ENCODE results near the gene MALAT1. TPM values are rescaled to one million over a fixed set of nuclear protein-coding genes. Genes with fewer than 3 reads are reported as not detected.
A peak's percentile ranks its signal among the peaks of the same experiment; 100 is the strongest.

Gene MALAT1
- total and polyA plus RNA-seq, 2 of the 8 experiments (the other 6 are each of a cell fraction or from before 2014, with no cell fraction given): 115 to 984 TPM

- no peak for TF ChIP-seq RNF2 (IDR thresholded peaks at IDR 0.05; ENCODE audit: borderline replicate concordance, low read depth, low read length, missing control alignments, poor library complexity, severe bottlenecking)
- no peak for TF ChIP-seq GTF2F1 (IDR thresholded peaks at IDR 0.05; ENCODE audit: borderline replicate concordance, low read depth, low read length)
- no peak for TF ChIP-seq YY1 (IDR thresholded peaks at IDR 0.05; ENCODE audit: low read depth, low read length)
- TF ChIP-seq, protein P1, sequence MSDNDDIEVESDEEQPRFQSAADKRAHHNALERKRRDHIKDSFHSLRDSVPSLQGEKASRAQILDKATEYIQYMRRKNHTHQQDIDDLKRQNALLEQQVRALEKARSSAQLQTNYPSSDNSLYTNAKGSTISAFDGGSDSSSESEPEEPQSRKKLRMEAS (IDR thresholded peaks at IDR 0.05): no peak
- no peak for TF ChIP-seq SUZ12 (IDR thresholded peaks at IDR 0.05; ENCODE audit: low read length)
- TF ChIP-seq NANOG (IDR thresholded peaks at IDR 0.05; ENCODE audit: insufficient read depth, low read depth, low read length, poor library complexity, severe bottlenecking): no peak
- TF ChIP-seq BACH1 (IDR thresholded peaks at IDR 0.05; ENCODE audit: low read length): no peak
- 0 out of 2 replicates have a peak, but pooled peaks have one; percentile 20 for TF ChIP-seq SP1 (IDR thresholded peaks at IDR 0.05; ENCODE audit: low read depth, low read length)
- no peak for TF ChIP-seq SP2 (IDR thresholded peaks at IDR 0.05; ENCODE audit: low read length)
- TF ChIP-seq, protein P2, sequence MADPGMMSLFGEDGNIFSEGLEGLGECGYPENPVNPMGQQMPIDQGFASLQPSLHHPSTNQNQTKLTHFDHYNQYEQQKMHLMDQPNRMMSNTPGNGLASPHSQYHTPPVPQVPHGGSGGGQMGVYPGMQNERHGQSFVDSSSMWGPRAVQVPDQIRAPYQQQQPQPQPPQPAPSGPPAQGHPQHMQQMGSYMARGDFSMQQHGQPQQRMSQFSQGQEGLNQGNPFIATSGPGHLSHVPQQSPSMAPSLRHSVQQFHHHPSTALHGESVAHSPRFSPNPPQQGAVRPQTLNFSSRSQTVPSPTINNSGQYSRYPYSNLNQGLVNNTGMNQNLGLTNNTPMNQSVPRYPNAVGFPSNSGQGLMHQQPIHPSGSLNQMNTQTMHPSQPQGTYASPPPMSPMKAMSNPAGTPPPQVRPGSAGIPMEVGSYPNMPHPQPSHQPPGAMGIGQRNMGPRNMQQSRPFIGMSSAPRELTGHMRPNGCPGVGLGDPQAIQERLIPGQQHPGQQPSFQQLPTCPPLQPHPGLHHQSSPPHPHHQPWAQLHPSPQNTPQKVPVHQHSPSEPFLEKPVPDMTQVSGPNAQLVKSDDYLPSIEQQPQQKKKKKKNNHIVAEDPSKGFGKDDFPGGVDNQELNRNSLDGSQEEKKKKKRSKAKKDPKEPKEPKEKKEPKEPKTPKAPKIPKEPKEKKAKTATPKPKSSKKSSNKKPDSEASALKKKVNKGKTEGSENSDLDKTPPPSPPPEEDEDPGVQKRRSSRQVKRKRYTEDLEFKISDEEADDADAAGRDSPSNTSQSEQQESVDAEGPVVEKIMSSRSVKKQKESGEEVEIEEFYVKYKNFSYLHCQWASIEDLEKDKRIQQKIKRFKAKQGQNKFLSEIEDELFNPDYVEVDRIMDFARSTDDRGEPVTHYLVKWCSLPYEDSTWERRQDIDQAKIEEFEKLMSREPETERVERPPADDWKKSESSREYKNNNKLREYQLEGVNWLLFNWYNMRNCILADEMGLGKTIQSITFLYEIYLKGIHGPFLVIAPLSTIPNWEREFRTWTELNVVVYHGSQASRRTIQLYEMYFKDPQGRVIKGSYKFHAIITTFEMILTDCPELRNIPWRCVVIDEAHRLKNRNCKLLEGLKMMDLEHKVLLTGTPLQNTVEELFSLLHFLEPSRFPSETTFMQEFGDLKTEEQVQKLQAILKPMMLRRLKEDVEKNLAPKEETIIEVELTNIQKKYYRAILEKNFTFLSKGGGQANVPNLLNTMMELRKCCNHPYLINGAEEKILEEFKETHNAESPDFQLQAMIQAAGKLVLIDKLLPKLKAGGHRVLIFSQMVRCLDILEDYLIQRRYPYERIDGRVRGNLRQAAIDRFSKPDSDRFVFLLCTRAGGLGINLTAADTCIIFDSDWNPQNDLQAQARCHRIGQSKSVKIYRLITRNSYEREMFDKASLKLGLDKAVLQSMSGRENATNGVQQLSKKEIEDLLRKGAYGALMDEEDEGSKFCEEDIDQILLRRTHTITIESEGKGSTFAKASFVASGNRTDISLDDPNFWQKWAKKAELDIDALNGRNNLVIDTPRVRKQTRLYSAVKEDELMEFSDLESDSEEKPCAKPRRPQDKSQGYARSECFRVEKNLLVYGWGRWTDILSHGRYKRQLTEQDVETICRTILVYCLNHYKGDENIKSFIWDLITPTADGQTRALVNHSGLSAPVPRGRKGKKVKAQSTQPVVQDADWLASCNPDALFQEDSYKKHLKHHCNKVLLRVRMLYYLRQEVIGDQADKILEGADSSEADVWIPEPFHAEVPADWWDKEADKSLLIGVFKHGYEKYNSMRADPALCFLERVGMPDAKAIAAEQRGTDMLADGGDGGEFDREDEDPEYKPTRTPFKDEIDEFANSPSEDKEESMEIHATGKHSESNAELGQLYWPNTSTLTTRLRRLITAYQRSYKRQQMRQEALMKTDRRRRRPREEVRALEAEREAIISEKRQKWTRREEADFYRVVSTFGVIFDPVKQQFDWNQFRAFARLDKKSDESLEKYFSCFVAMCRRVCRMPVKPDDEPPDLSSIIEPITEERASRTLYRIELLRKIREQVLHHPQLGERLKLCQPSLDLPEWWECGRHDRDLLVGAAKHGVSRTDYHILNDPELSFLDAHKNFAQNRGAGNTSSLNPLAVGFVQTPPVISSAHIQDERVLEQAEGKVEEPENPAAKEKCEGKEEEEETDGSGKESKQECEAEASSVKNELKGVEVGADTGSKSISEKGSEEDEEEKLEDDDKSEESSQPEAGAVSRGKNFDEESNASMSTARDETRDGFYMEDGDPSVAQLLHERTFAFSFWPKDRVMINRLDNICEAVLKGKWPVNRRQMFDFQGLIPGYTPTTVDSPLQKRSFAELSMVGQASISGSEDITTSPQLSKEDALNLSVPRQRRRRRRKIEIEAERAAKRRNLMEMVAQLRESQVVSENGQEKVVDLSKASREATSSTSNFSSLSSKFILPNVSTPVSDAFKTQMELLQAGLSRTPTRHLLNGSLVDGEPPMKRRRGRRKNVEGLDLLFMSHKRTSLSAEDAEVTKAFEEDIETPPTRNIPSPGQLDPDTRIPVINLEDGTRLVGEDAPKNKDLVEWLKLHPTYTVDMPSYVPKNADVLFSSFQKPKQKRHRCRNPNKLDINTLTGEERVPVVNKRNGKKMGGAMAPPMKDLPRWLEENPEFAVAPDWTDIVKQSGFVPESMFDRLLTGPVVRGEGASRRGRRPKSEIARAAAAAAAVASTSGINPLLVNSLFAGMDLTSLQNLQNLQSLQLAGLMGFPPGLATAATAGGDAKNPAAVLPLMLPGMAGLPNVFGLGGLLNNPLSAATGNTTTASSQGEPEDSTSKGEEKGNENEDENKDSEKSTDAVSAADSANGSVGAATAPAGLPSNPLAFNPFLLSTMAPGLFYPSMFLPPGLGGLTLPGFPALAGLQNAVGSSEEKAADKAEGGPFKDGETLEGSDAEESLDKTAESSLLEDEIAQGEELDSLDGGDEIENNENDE (IDR thresholded peaks at IDR 0.05; ENCODE audit: insufficient replicate concordance, low read length): no peak
These were observed 44.0 kb upstream of the MALAT1 start (continued) for GRCh38 chr11:65454696-65455456.
